B cell (primary cell): Measurements from ENCODE around the gene PPM1M. TPM values are rescaled to one million over a fixed set of nuclear protein-coding genes. Genes with fewer than 3 reads are reported as not detected.

ENCODE experiments used
- ATAC-seq: fragments of 200-7000 bp; cut with Tn5 transposase; one replicate; pipeline ENCODE4 v1.10.0; 2021; ENCODE audit warnings: low read depth, mild to moderate bottlenecking, moderate number of reproducible peaks, moderate library complexity
- CTCF ChIA-PET: fragments of 350-600 bp; sonication (Branson Sonifier 250); formaldehyde crosslinking; loops from one replicate; lab custom pipeline; 2021; ENCODE audit warnings: antibody characterized with exemption, inconsistent platforms; lab: Charles Lee
- POLR2A ChIA-PET: fragments of 350-600 bp; sonication (Branson Sonifier 250); formaldehyde crosslinking; loops from one replicate; lab custom pipeline; 2021; ENCODE audit warnings: antibody characterized with exemption; lab: Charles Lee
- DNase-seq: peaks from one replicate; pipeline ENCODE4 v3.0.0; 2013
- H2AFZ ChIP-seq: 2 replicates; pipeline ENCODE4 v1.6.1; 2012; ENCODE audit warnings: mild to moderate bottlenecking, low read depth, low read length; ENCODE audit not compliant: insufficient read depth, poor library complexity, severe bottlenecking
- H3K27ac ChIP-seq, 2 donors: 1 replicate in 1 of 2; 2 replicates in 1 of 2; pipeline ENCODE4 v1.5.1; 2012 to 2013; ENCODE audit warnings: low read length in 2 of 2, mild to moderate bottlenecking in 2 of 2, moderate library complexity in 1 of 2
- H3K27me3 ChIP-seq, 4 experiments: fragments of 200-600 bp in 1 of 4; sonication (generic) in 1 of 4; replicated peaks in 1 of 4; 1 replicate in 2 of 4; 2 replicates in 2 of 4; pipeline versions ENCODE4 v1.6.1 to v1.7.0; 2013 to 2016; ENCODE audit warnings: low read length in 3 of 4, mild to moderate bottlenecking in 2 of 4, mixed read lengths in 1 of 4, moderate library complexity in 1 of 4; ENCODE audit not compliant: insufficient read depth in 4 of 4, control insufficient read depth in 3 of 4; ENCODE audit errors: control extremely low read depth in 1 of 4
- H3K36me3 ChIP-seq, 2 experiments: replicated peaks in 1 of 2; 1 replicate in 1 of 2; 2 replicates in 1 of 2; pipeline versions ENCODE4 v1.6.1 to v1.7.1; 2013; ENCODE audit warnings: low read length in 1 of 2; ENCODE audit not compliant: insufficient read depth in 2 of 2, control insufficient read depth in 1 of 2; ENCODE audit errors: control extremely low read depth in 1 of 2, extremely low read depth in 1 of 2
- H3K4me1 ChIP-seq, 2 donors: fragments of 200-600 bp in 1 of 2; sonication (generic) in 1 of 2; 1 replicate in 1 of 2; 2 replicates in 1 of 2; pipeline versions ENCODE4 v1.5.1 to v1.6.1; 2013 to 2017; ENCODE audit warnings: low read length in 2 of 2; ENCODE audit not compliant: control insufficient read depth in 2 of 2, insufficient read depth in 2 of 2
- H3K4me2 ChIP-seq: replicated peaks from 2 replicates; pipeline ENCODE3; 2012; ENCODE audit warnings: mild to moderate bottlenecking, low read depth, low read length; ENCODE audit not compliant: poor library complexity, severe bottlenecking
- H3K4me3 ChIP-seq, 5 experiments: fragments of 200-600 bp in 1 of 5; sonication (generic) in 1 of 5; 1 replicate in 3 of 5; 2 replicates in 2 of 5; pipeline versions ENCODE4 v1.5.1 to v1.7.0; 2011 to 2016; ENCODE audit warnings: low read length in 4 of 5, mild to moderate bottlenecking in 4 of 5, low read depth in 2 of 5, control low read depth in 1 of 5, moderate library complexity in 1 of 5; ENCODE audit not compliant: insufficient read depth in 1 of 5; ENCODE audit errors: control extremely low read depth in 1 of 5, extremely low read depth in 1 of 5
- H3K79me2 ChIP-seq: fragments of 200-600 bp; sonication (generic); one replicate; pipeline ENCODE4 v1.6.0; 2016; ENCODE audit warnings: low read length; ENCODE audit not compliant: control insufficient read depth, insufficient read depth
- H3K9ac ChIP-seq: fragments of 200-600 bp; sonication (generic); 2 replicates; pipeline ENCODE4 v1.6.1; 2017; ENCODE audit warnings: mild to moderate bottlenecking, low read length, moderate library complexity
- H3K9me3 ChIP-seq, 3 donors: one replicate each; pipeline versions ENCODE4 v1.6.1 to v1.7.1; 2013; ENCODE audit warnings: low read length in 2 of 3; ENCODE audit not compliant: control insufficient read depth in 2 of 3, insufficient read depth in 1 of 3; ENCODE audit errors: control extremely low read depth in 1 of 3
- H4K20me1 ChIP-seq: 2 replicates; pipeline ENCODE4 v1.6.0; 2012; ENCODE audit warnings: mild to moderate bottlenecking, low read length; ENCODE audit not compliant: insufficient read depth, control insufficient read depth, poor library complexity, severe bottlenecking
- H3K27ac Mint-ChIP-seq: one replicate; pipeline ENCODE4 v1.8.0; 2021; ENCODE audit warnings: mixed read lengths
- H3K27me3 Mint-ChIP-seq: one replicate; pipeline ENCODE4 v1.8.0; 2021; ENCODE audit warnings: mixed read lengths
- H3K4me1 Mint-ChIP-seq: one replicate; pipeline ENCODE4 v1.8.0; 2021; ENCODE audit warnings: mixed read lengths
- H3K4me3 Mint-ChIP-seq: one replicate; pipeline ENCODE4 v1.8.0; 2021; ENCODE audit warnings: mixed read lengths
- H3K9me3 Mint-ChIP-seq: one replicate; pipeline ENCODE4 v1.8.0; 2022; ENCODE audit warnings: mixed read lengths; ENCODE audit not compliant: insufficient read depth
- EZH2 ChIP-seq: IDR thresholded peaks from 2 replicates; pipeline ENCODE4 v1.6.1; 2012; ENCODE audit warnings: borderline replicate concordance, low read depth, mild to moderate bottlenecking, moderate library complexity, low read length; ENCODE audit not compliant: insufficient read depth, poor library complexity, severe bottlenecking
- WGBS: methylation state at CpG from one replicate; pipeline ENCODE4 v1.1.5; 2013; ENCODE audit warnings: missing lambda C conversion rate; ENCODE audit not compliant: insufficient coverage; 5-methylcytosine and 5-hydroxymethylcytosine counted together
- intact Hi-C: fragments of 100-400 bp; cut with micrococcal nuclease; formaldehyde crosslinking; loops from one replicate; pipeline ENCODE4 v1.10.0; 2022
- polyA plus RNA-seq: library from polyadenylated mRNA; depleted of rRNA; stranded (reverse); fragments of >200 nt; gene quantifications from 2 replicates; pipeline ENCODE4 v1.2.3, GENCODE V29; 2012
- total RNA-seq, 2 donors: library from RNA; stranded (reverse); fragments of 120-200 nt in 1 of 2; gene quantifications; 1 replicate in 1 of 2; 2 replicates in 1 of 2; pipeline versions ENCODE4 v1.2.3 to v1.2.4, GENCODE V29; 2013 to 2022
- TF ChIP-seq, protein P1 (sequence below): fragments of 200-600 bp; IDR thresholded peaks from one replicate; pipeline ENCODE4 v1.8.0; 2022; ENCODE audit warnings: antibody characterized with exemption, mild to moderate bottlenecking

PPM1M gene
- total and polyA plus RNA-seq, 2 donors (not counting 1 experiment from before 2014, with no cell fraction given), result 45.0 to 65.2 TPM

DNA sequence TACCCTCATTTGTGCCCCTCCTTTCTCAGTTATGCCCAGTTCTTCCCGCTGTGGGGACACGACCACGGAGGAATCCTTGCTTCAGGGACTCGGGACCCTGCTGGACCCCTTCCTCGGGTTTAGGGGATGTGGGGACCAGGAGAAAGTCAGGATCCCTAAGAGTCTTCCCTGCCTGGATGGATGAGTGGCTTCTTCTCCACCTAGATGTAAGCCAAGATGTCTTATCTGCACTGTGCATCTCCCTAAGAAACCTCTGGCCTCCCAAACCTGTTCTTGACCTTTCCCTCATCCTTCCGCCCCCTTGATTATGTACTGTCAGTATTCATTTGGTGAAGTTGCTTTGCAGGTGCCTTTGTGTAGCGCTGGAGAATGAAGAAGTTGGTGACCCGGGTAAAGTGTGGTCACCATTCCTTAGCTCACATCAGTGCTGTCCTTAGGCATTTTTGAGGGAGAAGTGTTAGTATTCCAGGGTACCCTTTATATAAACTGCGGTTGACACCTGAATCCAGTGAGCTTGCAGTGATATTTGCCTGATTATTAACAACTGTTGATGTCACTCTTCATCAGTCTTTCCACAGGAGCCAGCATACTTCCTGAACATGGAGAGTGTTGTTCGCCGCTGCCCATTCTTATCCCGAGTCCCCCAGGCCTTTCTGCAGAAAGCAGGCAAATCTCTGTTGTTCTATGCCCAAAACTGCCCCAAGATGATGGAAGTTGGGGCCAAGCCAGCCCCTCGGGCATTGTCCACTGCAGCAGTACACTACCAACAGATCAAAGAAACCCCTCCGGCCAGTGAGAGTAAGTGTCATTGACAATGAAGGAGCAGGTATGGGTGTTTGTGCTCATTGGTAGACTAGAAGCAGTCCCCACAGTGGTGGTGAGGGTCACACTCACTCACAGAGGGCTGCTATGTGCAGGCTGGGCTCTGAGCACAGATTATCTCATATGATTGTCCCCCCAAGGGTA lies 46.6 kb upstream of the PPM1M start:
- CTCF ChIA-PET, result no interaction called here
- H3K79me2 ChIP-seq, result peaks cover 26% of the 10 kb centered on the region
- no peaks in the 10 kb centered on the region for H3K9me3 ChIP-seq
- POLR2A ChIA-PET, result interaction anchor here (1.1 kb wide), 1 partner anchor 27 kb away, joined by 4 read pairs; the partner anchor contains the start of gene TLR9
- H4K20me1 ChIP-seq, result no peaks in the 10 kb centered on the region
- Mint-ChIP-seq H3K27me3 (no peaks in the 10 kb centered on the region), H3K27ac (peak overlapping the region; percentile 90), H3K9me3 (no peaks in the 10 kb centered on the region), H3K4me1 (peaks cover 42% of the 10 kb centered on the region), H3K4me3 (peak overlapping the region; percentile 92)
- WGBS, result 57% methylated on average over 5 of the region's 14 CpGs
- ATAC-seq, result no peak
- DNase-seq, result no peak
- peak overlapping the region; percentile 9 to 90 (median 86) for H3K4me3 ChIP-seq
- peak overlapping the region; percentile 85 for H3K4me2 ChIP-seq
- peaks cover 8 to 25% of the 10 kb centered on the region in 2 experiments for H3K36me3 ChIP-seq
- peaks cover 19 to 33% of the 10 kb centered on the region in 2 donors for H3K4me1 ChIP-seq
- peak overlapping the region; percentile 86 for H3K9ac ChIP-seq
- intact Hi-C loops, result loop anchor here (1.0 kb wide), 2 partner anchors 26 to 45 kb away; partner anchors contain the start of genes POC1A and TLR9
- TF ChIP-seq EZH2, result no peak
- TF ChIP-seq, protein P1, sequence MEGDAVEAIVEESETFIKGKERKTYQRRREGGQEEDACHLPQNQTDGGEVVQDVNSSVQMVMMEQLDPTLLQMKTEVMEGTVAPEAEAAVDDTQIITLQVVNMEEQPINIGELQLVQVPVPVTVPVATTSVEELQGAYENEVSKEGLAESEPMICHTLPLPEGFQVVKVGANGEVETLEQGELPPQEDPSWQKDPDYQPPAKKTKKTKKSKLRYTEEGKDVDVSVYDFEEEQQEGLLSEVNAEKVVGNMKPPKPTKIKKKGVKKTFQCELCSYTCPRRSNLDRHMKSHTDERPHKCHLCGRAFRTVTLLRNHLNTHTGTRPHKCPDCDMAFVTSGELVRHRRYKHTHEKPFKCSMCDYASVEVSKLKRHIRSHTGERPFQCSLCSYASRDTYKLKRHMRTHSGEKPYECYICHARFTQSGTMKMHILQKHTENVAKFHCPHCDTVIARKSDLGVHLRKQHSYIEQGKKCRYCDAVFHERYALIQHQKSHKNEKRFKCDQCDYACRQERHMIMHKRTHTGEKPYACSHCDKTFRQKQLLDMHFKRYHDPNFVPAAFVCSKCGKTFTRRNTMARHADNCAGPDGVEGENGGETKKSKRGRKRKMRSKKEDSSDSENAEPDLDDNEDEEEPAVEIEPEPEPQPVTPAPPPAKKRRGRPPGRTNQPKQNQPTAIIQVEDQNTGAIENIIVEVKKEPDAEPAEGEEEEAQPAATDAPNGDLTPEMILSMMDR, result no peak
- peak overlapping the region; percentile 94 for H2AFZ ChIP-seq
- H3K27me3 ChIP-seq, result no peaks in the 10 kb centered on the region
- peak overlapping the region in 1 of 2 donors; percentile 79 for H3K27ac ChIP-seq
